ENCODE results near the gene ICAM2.
A peak's percentile ranks its signal among the peaks of the same experiment; 100 is the strongest.

ICAM2 gene

DNA sequence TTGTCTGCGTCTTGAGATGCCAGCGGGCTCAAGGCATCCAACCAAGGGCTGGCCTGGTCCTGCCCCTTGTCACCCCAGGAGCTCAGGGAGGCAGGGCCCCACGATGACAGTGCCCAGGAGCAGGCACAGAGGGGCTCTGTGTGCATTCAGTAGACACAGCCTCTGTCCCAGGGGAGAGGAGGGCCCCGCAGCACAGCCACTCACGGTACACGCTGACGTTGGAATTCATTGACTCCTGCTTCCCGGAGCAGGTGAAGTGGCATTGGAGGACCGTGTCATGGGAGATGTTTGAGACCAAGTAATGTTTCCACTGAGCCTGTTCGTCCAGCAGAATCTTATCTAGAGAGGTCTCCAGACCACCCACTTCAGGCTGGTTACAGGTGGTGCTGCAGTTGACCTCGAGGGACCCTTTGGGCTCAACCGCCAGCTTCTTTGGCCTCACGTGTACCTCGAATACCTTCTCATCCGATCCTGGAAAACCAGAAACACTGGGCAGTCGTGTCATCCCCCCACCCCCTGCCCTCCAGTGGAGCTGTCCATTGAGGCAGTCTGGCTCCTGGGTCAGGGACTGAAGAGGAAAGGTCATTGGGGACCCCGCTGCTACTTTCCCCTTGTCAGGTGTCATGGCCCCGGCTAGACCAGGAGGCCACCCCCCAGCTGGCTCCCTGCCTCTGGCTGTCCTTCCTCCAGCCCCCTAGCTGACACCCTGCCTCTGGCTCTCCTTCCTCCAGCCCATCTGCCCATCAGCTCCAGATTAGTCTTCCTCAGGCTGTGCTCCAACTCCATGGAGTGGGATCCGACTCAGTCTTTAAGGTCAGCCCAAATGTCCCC, 15.3 kb downstream of the ICAM2 start:
- Histone ChIP-seq H3K9me3 (no peaks in the 10 kb centered on the region), H4K20me1 (peaks cover 84% of the 10 kb centered on the region), H3K4me3 (peak overlapping the region; percentile 58), H3K27me3 (no peaks in the 10 kb centered on the region), H3K27ac (peak overlapping the region; percentile 80), H3K36me3 (peaks cover 81% of the 10 kb centered on the region), H3K4me2 (peak overlapping the region; percentile 91), H3K4me1 (peaks cover 100% of the 10 kb centered on the region), H3K9ac (peak overlapping the region; percentile 71)
- TF ChIP-seq Cebpa-rat (IDR thresholded peaks at IDR 0.05) = no peak

DNA sequence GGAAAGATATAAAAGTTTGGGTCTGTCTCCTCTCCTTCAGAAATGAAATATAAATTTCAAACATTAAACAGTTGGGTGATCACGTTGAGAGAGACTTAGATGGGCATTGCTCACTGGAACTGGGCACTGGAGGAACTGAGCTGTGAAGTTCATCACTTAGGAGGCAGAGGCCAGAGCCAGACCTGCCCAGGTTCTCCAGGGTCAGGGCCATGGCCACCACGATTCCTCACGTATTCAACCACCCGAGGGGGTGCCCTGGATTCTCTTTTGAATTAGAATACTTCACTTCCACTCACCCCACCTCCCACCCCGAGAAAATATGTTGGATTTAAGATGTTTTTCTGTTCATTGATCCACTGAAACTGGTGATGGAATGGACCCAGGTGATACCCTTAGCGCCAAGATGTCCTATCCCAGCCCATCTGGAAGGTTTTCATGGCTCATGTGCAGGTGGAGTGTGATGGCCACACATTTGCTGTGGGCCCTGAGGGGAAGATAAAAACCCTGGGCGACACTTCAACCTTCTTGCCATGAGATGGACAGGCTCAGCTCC, 16.1 kb downstream of the ICAM2 start:
- Histone ChIP-seq H4K20me1 (peaks cover 76% of the 10 kb centered on the region), H3K4me3 (peak overlapping the region; percentile 58), H3K9ac (peak overlapping the region; percentile 71), H3K36me3 (peaks cover 76% of the 10 kb centered on the region), H3K9me3 (no peaks in the 10 kb centered on the region), H3K27me3 (no peaks in the 10 kb centered on the region), H3K27ac (peak overlapping the region; percentile 80), H3K4me1 (peaks cover 100% of the 10 kb centered on the region), H3K4me2 (peak overlapping the region; percentile 91)
- TF ChIP-seq Cebpa-rat (IDR thresholded peaks at IDR 0.05) = no peak

DNA sequence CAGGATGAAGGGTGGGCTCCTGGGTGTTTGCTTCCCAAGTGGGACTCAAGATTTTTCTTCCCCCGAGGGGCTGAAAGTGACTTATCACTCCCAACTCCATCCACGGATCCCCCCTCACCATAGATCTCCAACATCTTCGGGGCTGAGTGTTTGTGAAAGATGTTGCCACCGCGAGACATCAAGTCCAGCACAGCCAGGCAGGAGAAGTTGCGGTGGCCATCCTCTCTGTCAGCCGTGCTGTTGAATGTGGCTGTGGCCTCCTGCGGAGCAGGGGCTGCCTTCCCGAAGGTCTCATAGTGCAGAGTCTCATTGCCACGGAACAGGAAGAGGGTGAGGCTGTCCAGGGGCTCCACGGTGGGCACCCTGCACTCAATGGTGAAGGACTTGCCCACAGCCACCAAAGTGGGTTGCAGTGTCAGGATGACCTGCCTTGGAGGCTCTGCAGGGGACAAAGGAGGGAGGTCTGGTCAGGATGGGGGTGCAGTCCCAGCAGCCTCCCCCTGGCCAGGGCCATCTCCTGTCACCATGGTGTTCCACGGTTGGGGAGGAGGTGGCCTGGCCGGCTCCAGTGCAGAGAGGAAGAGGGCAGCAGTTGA, 16.8 kb downstream of the ICAM2 start:
- no peak for TF ChIP-seq Cebpa-rat (IDR thresholded peaks at IDR 0.05)
- Histone ChIP-seq H4K20me1 (peaks cover 69% of the 10 kb centered on the region), H3K9ac (no peak overlapping the region), H3K4me2 (peak overlapping the region; percentile 91), H3K4me1 (peaks cover 100% of the 10 kb centered on the region), H3K9me3 (no peaks in the 10 kb centered on the region), H3K4me3 (no peak overlapping the region), H3K27me3 (no peaks in the 10 kb centered on the region), H3K27ac (peak overlapping the region; percentile 80), H3K36me3 (peaks cover 70% of the 10 kb centered on the region)

DNA sequence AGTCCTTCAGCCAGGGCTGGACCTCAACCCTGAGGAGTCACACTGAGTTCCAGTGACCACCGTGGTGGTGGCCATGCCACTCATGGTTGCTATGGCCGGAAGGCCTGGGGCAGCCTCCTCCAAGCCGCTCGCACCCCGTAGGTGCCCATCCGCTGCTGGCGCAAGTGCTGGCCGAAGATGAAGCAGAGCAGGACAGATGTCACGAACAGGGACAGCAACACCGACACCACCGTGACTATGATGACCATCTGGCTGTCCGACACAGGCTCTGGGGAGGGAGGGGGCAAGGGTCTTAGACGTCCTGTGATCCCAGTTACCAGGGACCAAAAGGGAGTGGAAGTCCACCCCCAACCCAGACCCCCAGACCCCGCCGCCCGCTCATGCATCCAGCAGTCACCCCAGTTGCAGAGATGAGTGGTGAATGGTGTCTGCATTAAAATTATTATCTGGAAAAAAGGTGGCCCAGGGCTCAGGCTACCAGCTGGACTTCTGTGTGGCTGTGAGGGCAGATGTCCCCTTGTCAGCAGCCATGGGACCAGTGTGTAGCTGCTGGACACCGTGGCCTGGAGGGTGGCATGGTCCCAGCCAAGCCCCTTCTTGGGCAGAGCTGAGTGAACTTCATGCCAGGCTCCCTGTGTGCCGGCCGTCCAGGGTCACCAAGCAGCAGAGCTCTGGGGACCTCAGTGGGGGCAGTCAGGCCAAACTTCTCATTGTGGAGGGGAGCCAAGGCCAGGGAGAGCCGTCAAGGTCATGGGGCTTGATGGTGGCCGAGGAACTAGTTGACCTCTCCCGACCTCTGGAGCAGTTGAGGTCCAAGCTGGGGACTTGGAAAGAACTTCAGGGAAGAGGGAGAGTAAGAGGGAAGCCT, 17.5 kb downstream of the ICAM2 start:
- H4K20me1 ChIP-seq = peaks cover 62% of the 10 kb centered on the region
- H3K9me3 ChIP-seq = no peaks in the 10 kb centered on the region
- H3K4me3 ChIP-seq = no peak overlapping the region
- H3K27me3 ChIP-seq = no peaks in the 10 kb centered on the region
- TF ChIP-seq Cebpa-rat (IDR thresholded peaks at IDR 0.05) = no peak
- H3K36me3 ChIP-seq = peaks cover 63% of the 10 kb centered on the region
- peaks cover 97% of the 10 kb centered on the region for H3K4me1 ChIP-seq
- peak overlapping the region; percentile 69 for H3K4me2 ChIP-seq
- peak overlapping the region; percentile 63; the same call in 1 of the 2 replicates for H3K9ac ChIP-seq
- H3K27ac ChIP-seq = peak overlapping the region; percentile 80

DNA sequence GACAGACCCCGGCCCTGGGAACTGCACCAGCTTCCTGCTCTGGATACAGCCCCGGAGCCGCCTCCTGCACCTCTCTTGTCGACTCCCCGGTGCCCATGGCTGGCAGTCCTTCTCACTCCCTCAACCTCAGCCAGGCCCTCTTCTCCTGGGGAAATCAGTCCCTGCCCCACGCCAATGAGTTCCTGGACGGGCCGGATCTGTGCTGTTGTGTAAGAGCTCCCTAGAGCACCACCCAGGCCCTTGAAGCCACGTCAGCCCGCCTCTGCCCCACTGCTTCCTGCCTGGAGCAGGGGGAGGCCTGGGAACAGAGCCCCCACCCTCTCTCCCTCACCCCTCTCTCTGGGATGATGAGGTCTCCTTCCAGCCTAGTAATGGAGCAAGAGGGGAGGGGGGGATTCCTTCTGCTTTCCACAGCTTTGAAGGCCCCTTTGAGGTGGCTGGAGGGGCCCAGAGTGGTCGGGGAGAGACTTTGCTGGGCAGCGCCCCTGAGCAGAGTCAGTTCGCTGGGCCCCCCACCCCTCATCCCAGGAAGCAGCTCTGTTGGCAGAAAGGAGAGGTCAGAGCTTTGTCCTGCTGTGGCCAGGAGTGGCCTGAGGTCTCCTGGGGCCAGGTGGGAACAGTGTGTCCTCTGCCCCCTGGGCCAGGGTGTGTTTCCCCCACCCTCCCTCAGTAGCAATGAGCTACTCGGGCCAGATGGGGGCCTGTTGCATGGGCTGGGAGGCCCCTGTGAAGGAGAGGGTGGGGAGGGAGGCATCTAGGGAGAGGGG, 18.5 kb downstream of the ICAM2 start:
- Histone ChIP-seq H3K9ac (peak overlapping the region; percentile 63), H3K27ac (peak overlapping the region; percentile 71), H3K36me3 (peaks cover 54% of the 10 kb centered on the region), H3K4me3 (no peak overlapping the region), H3K4me1 (peaks cover 97% of the 10 kb centered on the region), H3K4me2 (peak overlapping the region; percentile 69), H4K20me1 (peaks cover 52% of the 10 kb centered on the region), H3K9me3 (no peaks in the 10 kb centered on the region), H3K27me3 (no peaks in the 10 kb centered on the region)
- TF ChIP-seq Cebpa-rat (IDR thresholded peaks at IDR 0.05) = no peak

DNA sequence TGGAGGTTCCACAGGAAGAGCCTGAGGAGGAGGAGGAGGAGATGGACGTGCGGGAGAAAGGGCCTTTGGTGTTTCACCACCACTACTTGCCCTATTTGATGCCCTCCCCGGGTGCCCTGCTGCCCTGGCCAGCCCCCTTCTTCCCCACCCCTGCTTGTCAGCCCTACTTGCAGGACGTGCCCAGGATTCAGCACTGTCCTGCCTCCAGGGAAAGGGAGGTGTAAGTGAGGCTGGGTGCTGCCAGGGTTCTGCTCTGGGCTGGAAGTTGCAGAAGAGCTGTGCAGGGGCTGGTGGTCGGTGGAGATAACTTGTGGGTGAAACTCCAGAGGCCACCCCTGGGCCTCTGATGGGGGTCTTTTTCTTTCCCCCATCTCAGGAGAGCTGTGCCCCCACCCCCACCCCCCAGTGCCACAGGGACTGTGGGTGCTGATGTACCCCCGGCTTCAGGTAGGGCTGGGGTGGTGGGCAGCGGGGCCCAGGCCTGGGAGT, 19.3 kb downstream of the ICAM2 start:
- Histone ChIP-seq H3K9me3 (no peaks in the 10 kb centered on the region), H3K4me1 (peaks cover 89% of the 10 kb centered on the region), H3K4me3 (no peak overlapping the region), H4K20me1 (peaks cover 44% of the 10 kb centered on the region), H3K36me3 (peaks cover 49% of the 10 kb centered on the region), H3K27me3 (no peaks in the 10 kb centered on the region), H3K4me2 (peak overlapping the region; percentile 69), H3K27ac (peak overlapping the region; percentile 71), H3K9ac (peak overlapping the region; percentile 63)
- no peak for TF ChIP-seq Cebpa-rat (IDR thresholded peaks at IDR 0.05)

DNA sequence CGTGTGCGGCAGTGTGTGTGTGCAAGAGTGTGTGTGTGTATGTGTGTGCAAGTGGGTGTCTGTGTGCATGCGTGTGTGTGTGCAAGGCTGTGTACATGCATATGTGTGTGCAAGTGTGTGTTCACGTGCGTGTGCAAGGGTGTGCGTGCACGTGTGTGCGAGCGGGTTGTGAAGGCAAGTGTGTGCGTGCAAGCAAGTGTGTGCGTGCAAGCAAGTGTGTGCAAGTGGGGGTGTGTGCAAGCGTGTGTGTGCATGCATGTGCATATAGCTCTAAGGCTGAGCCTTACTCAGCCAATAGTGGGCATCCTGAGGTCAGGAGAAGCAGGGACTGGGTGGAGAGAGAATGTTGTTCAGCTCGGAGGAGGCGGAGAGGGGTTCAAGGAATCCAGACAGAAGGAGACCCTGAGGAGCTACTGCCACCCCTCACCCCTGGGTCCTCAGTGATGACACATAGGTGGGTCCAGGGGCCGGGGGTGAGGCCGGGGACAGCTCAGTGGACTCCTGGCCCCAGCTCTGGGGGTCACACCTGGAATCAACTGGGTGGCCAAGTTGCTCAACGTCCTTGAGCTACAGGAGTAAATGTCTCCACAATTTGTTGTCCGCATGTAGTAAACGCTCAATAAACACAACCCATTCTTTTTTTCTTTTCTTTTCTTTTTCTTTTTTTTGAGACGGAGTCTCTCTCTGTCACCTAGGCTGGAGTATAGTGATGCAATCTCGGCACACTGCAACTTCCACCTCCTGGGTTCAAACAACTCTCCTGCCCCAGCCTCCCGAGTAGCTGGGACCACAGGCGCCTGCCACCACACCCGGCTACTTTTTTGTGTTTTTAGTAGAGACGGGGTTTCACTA, 20.5 kb downstream of the ICAM2 start:
- peaks cover 40% of the 10 kb centered on the region for H3K36me3 ChIP-seq
- H3K4me1 ChIP-seq = peaks cover 85% of the 10 kb centered on the region
- no peak for TF ChIP-seq Cebpa-rat (IDR thresholded peaks at IDR 0.05)
- H3K4me3 ChIP-seq = no peak overlapping the region
- no peak overlapping the region for H3K9ac ChIP-seq
- peak overlapping the region; percentile 96 for H3K4me2 ChIP-seq
- H3K27ac ChIP-seq = no peak overlapping the region
- H4K20me1 ChIP-seq = peaks cover 32% of the 10 kb centered on the region; the same call in 1 of the 2 replicates
- H3K9me3 ChIP-seq = no peaks in the 10 kb centered on the region
- no peaks in the 10 kb centered on the region for H3K27me3 ChIP-seq

All from BLaER1 (cell line).